ENCODE data around the gene SNAPC1. TPM values are rescaled to one million over a fixed set of nuclear protein-coding genes. Genes with fewer than 3 reads are reported as not detected.

Gene SNAPC1
- total RNA-seq, 1 experiment from 2014 or later = 18.4 TPM

- no peak overlapping the region for H3K4me3 Mint-ChIP-seq (ENCODE audit: unreplicated experiment)
- no peak for DNase-seq (ENCODE audit: unreplicated experiment)
- no peaks in the 10 kb centered on the region for H3K27me3 Mint-ChIP-seq (ENCODE audit: insufficient read depth, unreplicated experiment)
- CTCF ChIA-PET = interaction anchor here (1.2 kb wide), 1 partner anchor 33 kb away, joined by 4 read pairs; no protein-coding TSS in a partner anchor
- TF ChIP-seq, protein P1, sequence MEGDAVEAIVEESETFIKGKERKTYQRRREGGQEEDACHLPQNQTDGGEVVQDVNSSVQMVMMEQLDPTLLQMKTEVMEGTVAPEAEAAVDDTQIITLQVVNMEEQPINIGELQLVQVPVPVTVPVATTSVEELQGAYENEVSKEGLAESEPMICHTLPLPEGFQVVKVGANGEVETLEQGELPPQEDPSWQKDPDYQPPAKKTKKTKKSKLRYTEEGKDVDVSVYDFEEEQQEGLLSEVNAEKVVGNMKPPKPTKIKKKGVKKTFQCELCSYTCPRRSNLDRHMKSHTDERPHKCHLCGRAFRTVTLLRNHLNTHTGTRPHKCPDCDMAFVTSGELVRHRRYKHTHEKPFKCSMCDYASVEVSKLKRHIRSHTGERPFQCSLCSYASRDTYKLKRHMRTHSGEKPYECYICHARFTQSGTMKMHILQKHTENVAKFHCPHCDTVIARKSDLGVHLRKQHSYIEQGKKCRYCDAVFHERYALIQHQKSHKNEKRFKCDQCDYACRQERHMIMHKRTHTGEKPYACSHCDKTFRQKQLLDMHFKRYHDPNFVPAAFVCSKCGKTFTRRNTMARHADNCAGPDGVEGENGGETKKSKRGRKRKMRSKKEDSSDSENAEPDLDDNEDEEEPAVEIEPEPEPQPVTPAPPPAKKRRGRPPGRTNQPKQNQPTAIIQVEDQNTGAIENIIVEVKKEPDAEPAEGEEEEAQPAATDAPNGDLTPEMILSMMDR (IDR thresholded peaks at IDR 0.05; ENCODE audit: unreplicated experiment) = no peak
- no TSS peak for BruUV-seq (replicated peaks)
- H3K9me3 Mint-ChIP-seq (ENCODE audit: unreplicated experiment) = no peaks in the 10 kb centered on the region
- no peaks in the 10 kb centered on the region for H3K4me1 Mint-ChIP-seq (ENCODE audit: insufficient read depth, unreplicated experiment)
- POLR2A ChIA-PET = interaction anchor here (0.7 kb wide), 1 partner anchor 1501 kb away, joined by 3 read pairs; no protein-coding TSS in a partner anchor
- no peak overlapping the region for H3K27ac Mint-ChIP-seq (ENCODE audit: low read depth, unreplicated experiment)
- peaks cover 5% of the 10 kb centered on the region for H3K36me3 Mint-ChIP-seq (ENCODE audit: insufficient read depth, unreplicated experiment)
- intact Hi-C loops (cut with micrococcal nuclease) = no loop called here
Measured at GRCh38 chr14:61803755-61804154, 41.5 kb downstream of the SNAPC1 start.

GRCh38 chr14:61805451-61805850 is 43.2 kb downstream of the SNAPC1 start:
- intact Hi-C loops (cut with micrococcal nuclease) = no loop called here
- BruUV-seq (replicated peaks) = no TSS peak
- Mint-ChIP-seq H3K9me3 (ENCODE audit: unreplicated experiment) (no peaks in the 10 kb centered on the region), H3K27ac (ENCODE audit: low read depth, unreplicated experiment) (no peak overlapping the region), H3K4me3 (ENCODE audit: unreplicated experiment) (no peak overlapping the region), H3K4me1 (ENCODE audit: insufficient read depth, unreplicated experiment) (no peaks in the 10 kb centered on the region), H3K27me3 (ENCODE audit: insufficient read depth, unreplicated experiment) (no peaks in the 10 kb centered on the region), H3K36me3 (ENCODE audit: insufficient read depth, unreplicated experiment) (peaks cover 1% of the 10 kb centered on the region)
- CTCF ChIA-PET = interaction anchor here (0.7 kb wide), 1 partner anchor 42 kb away, joined by 3 read pairs; no protein-coding TSS in a partner anchor
- TF ChIP-seq, protein P1 (IDR thresholded peaks at IDR 0.05; ENCODE audit: unreplicated experiment) = no peak
- DNase-seq (ENCODE audit: unreplicated experiment) = no peak
- POLR2A ChIA-PET = no interaction called here

GRCh38 chr14:61811882-61812346 is 49.7 kb downstream of the SNAPC1 start:
- CTCF ChIA-PET = interaction anchor here (0.7 kb wide), 1 partner anchor 1496 kb away, joined by 3 read pairs; no protein-coding TSS in a partner anchor
- H3K4me3 Mint-ChIP-seq (ENCODE audit: unreplicated experiment) = no peak overlapping the region
- TF ChIP-seq, protein P1 (IDR thresholded peaks at IDR 0.05; ENCODE audit: unreplicated experiment) = no peak
- no peaks in the 10 kb centered on the region for H3K9me3 Mint-ChIP-seq (ENCODE audit: unreplicated experiment)
- DNase-seq (ENCODE audit: unreplicated experiment) = no peak
- POLR2A ChIA-PET = no interaction called here
- no peak overlapping the region for H3K27ac Mint-ChIP-seq (ENCODE audit: low read depth, unreplicated experiment)
- intact Hi-C loops (cut with micrococcal nuclease) = no loop called here
- no TSS peak for BruUV-seq (replicated peaks)
- no peaks in the 10 kb centered on the region for H3K4me1 Mint-ChIP-seq (ENCODE audit: insufficient read depth, unreplicated experiment)
- peaks cover 17% of the 10 kb centered on the region for H3K27me3 Mint-ChIP-seq (ENCODE audit: insufficient read depth, unreplicated experiment)
- no peaks in the 10 kb centered on the region for H3K36me3 Mint-ChIP-seq (ENCODE audit: insufficient read depth, unreplicated experiment)

DNA sequence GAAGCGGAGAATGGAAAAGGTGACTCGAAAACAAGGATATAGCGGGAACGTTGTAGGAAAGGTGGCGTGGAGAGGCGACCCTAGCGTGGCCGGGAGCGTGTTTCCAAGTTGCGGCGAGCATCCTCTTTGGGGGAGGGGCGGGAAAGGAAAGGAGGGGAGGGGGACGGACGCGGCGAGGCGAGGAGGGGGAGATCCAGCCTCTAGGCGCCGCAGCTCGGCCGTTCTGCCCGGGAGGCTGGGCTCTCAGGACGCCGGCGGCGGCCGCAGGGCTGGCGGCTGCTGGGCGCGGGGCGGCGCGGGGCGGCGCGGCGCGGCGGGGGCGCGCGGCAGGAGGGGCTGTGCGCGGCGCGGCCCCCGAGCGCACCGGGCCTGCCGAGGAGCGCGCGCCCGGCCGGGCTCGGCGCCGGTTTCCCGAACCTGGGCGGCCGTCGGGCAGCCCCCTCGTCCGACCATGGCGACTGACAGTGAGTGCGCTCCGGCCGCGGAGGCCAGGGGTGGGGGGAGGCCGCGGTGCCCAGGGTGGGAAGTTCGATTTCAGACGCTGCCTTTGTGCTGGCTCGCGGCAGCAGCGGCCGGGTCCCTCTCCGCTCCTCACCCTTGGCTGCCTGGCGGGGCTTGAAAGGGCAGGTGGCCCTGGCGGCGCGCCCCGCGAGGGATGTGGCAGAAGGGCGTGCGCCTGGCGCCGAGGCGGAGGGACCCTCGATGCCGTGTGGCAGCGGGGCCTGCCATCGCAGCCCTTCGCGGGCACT is 50.3 kb downstream of the SNAPC1 start, which contains the start of gene SYT16:
Gene SYT16 (plus strand): TSS at position 357 of the 749 bp plus-strand sequence.
- POLR2A ChIA-PET = no interaction called here
- Mint-ChIP-seq H3K9me3 (ENCODE audit: unreplicated experiment) (no peaks in the 10 kb centered on the region), H3K27ac (ENCODE audit: low read depth, unreplicated experiment) (no peak within 1 kb of the TSS)

More for the DNA sequence above, 50.3 kb downstream of the SNAPC1 start, which contains the start of gene SYT16:
- TF ChIP-seq, protein P1 (IDR thresholded peaks at IDR 0.05; ENCODE audit: unreplicated experiment) = no peak
- Mint-ChIP-seq H3K27me3 (ENCODE audit: insufficient read depth, unreplicated experiment) (peaks cover 17% of the 10 kb centered on the region), H3K4me3 (ENCODE audit: unreplicated experiment) (no peak within 1 kb of the TSS), H3K4me1 (ENCODE audit: insufficient read depth, unreplicated experiment) (no peaks in the 10 kb centered on the region), H3K36me3 (ENCODE audit: insufficient read depth, unreplicated experiment) (no peaks in the 10 kb centered on the region)
- no peak for DNase-seq (ENCODE audit: unreplicated experiment)
- CTCF ChIA-PET = interaction anchor here (0.7 to 1.2 kb wide), 2 partner anchors 10 to 1496 kb away, joined by 3 read pairs; no protein-coding TSS in a partner anchor
- no TSS peak for BruUV-seq (replicated peaks)
- intact Hi-C loops (cut with micrococcal nuclease) = no loop called here
